ENCODE data around the gene C1QTNF9.
A peak's percentile ranks its signal among the peaks of the same experiment; 100 is the strongest.

C1QTNF9 gene

GRCh38 chr13:24274452-24275021 lies 34.8 kb upstream of the C1QTNF9 start:
- no peak overlapping the region for H3K4me3 ChIP-seq (replicated peaks in 1 of 2; ENCODE audit: low read depth in 2 of 2, low read length in 2 of 2)
- TF ChIP-seq CTCF (IDR thresholded peaks at IDR 0.05; ENCODE audit: low read depth, low read length): no peak
- peak; percentile 9 to 38 for DNase-seq (ENCODE audit: low read depth in 2 of 2)

- TF ChIP-seq CTCF (IDR thresholded peaks at IDR 0.05; ENCODE audit: low read depth, low read length): no peak
- H3K4me3 ChIP-seq (replicated peaks in 1 of 2; ENCODE audit: low read depth in 2 of 2, low read length in 2 of 2): no peak overlapping the region
- DNase-seq (ENCODE audit: low read depth in 2 of 2): no peak
These were observed 34.3 kb upstream of the C1QTNF9 start for GRCh38 chr13:24275041-24275440.

- DNase-seq (ENCODE audit: low read depth in 2 of 2): no peak
- TF ChIP-seq CTCF (IDR thresholded peaks at IDR 0.05; ENCODE audit: low read depth, low read length): no peak
- no peak overlapping the region for H3K4me3 ChIP-seq (replicated peaks in 1 of 2; ENCODE audit: low read depth in 2 of 2, low read length in 2 of 2)
These were observed 33.1 kb upstream of the C1QTNF9 start for GRCh38 chr13:24276306-24276705.

DNA sequence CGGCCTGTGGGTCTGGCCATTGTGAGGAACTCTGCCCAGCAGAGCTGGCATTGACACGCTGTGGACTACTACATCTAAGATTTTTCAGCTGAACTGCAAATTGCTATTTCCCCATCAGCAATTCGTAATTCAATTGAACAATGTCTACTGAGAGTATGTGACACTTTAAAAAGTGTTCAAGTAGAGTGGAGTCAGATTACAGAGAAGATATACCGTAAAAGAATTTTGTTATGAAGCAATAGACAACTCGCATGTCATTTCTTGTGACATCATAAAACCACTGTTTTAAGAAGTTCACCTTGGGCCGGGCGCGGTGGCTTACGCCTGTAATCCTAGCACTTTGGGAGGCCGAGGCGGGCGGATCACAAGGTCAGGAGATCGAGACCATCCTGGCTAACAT lies 32.5 kb upstream of the C1QTNF9 start:
- no peak for TF ChIP-seq CTCF (IDR thresholded peaks at IDR 0.05; ENCODE audit: low read depth, low read length)
- no peak for DNase-seq (ENCODE audit: low read depth in 2 of 2)
- H3K4me3 ChIP-seq (replicated peaks in 1 of 2; ENCODE audit: low read depth in 2 of 2, low read length in 2 of 2): no peak overlapping the region

GRCh38 chr13:24277761-24278160 lies 31.6 kb upstream of the C1QTNF9 start:
- TF ChIP-seq CTCF (IDR thresholded peaks at IDR 0.05; ENCODE audit: low read depth, low read length): no peak
- no peak for DNase-seq (ENCODE audit: low read depth in 2 of 2)
- H3K4me3 ChIP-seq (replicated peaks in 1 of 2; ENCODE audit: low read depth in 2 of 2, low read length in 2 of 2): no peak overlapping the region

DNA sequence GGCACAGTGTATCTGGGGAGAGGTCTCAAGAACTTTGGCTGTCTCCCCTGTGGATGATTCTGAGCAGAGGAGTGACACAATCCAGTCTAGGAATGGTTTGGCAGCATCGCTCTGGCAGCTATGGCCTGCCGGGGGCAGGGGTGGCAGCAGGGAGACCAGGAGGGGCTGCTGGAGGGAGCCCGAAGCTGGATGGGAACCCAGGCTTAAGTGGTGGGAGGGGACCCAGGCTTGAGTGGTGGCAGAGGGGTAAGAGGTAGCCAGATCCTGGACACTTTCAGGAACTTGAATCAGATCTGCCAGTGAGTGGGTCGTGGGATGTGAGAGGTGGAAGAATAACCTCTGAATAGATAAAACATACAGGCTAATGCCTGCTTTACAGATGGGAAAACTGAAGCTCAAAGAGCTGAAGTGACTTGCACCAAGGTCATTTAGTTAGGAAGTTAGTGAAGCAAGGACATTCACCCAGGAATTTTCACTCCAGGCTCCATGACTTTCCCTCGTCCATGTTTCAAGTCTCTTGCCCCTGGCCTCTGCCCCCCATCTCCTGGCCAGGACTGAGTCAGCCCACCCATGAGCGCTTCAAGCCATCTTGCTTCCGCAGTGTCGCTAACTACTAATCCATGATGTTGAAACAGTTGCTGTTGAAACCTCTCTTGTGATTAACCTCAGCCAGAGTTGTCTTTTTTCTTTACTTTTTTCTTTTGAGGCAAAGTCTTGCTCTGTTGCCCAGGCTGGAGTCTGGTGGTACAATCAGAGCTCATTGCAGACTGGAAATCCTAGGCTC lies 29.9 kb upstream of the C1QTNF9 start:
- TF ChIP-seq CTCF (IDR thresholded peaks at IDR 0.05; ENCODE audit: low read depth, low read length): no peak
- DNase-seq (ENCODE audit: low read depth in 2 of 2): peak in 1 of 2 donors; percentile 39
- no peak overlapping the region for H3K4me3 ChIP-seq (replicated peaks in 1 of 2; ENCODE audit: low read depth in 2 of 2, low read length in 2 of 2)
